GM21825 (cell line): ENCODE measurements around the gene PDIA6.

Experiments
- ATAC-seq: cut with Tn5 transposase; IDR thresholded peaks from one replicate; pipeline ENCODE4 v1.9.1; 2021; ENCODE audit warnings: mild to moderate bottlenecking, moderate library complexity; ENCODE audit not compliant: unreplicated experiment

The PDIA6 gene

DNA sequence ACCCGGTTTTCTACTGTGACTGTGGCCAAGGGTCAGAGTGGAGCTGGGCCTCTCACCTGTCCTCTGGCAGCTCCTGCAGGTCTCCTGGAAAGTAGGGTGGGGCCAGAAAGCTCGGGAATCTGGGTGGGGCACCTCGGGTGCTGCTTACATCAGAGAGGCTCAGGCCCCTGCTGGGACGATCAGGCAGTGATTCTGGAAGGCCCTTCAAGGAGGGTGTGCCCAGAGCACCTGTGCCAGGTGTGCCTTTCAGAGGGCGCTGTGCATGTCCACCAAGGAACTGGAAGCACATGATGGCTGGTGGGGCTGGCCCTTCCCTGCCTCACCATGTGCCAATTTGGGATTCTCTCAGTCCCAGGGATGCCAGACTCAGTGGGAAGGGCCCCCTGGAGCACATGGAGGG lies 47.1 kb downstream of the PDIA6 start:
- no peak for ATAC-seq

- no peak for ATAC-seq
Observed at GRCh38 chr2:10764896-10765295, 47.7 kb downstream of the PDIA6 start.

DNA sequence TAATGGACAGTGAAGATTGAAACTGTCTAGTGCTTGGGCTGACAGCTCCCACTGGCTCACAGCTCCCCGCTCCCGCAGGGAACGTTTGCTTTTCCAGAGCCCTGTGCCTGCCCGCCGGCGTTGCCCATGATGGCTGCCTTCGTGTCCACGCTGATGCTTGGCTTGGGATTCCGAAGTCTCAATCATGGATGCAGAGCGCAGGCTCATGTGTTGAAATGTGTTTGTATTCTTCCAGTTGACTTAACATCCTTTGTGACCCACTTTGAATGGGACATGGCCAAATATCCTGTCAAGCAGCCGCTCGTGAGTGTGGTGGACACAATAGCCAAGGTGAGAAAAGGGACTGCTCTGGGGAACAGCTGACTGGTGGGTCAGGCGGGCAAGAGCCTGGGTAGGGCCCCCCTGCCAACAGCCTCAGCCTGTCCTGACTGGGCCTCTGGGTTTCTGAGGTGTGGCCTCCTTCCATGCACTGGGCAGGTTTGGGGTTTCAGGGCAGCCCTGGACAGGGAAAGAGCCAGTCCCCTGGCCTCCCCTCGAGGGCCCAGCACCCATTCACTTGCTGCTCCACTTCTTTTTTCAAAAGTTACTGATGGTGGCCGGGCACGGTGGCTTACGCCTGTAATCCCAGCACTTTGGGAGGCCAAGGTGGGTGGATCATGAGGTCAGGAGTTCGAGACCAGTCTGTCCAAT lies 48.3 kb downstream of the PDIA6 start:
- ATAC-seq, result no peak

DNA sequence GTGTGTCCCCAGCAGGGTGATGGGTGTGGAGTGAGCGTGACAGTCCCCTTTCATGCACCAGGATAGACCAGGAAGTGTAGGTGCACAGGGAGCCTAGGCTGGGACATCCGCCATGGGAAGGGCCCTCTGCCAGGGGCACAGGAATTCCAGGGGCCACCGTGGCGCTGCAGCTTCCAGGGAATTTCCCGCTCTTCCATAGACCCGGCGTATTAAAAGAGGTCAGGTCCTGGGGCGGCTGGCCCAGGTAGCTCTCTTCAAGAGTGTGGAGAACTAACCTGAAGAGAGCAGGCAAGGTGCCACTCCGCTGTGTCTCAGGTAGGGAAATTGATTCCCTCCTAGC lies 49.2 kb downstream of the PDIA6 start:
- ATAC-seq, result no peak

- no peak for ATAC-seq
Observed at GRCh38 chr2:10762651-10763460, 49.7 kb downstream of the PDIA6 start.

DNA sequence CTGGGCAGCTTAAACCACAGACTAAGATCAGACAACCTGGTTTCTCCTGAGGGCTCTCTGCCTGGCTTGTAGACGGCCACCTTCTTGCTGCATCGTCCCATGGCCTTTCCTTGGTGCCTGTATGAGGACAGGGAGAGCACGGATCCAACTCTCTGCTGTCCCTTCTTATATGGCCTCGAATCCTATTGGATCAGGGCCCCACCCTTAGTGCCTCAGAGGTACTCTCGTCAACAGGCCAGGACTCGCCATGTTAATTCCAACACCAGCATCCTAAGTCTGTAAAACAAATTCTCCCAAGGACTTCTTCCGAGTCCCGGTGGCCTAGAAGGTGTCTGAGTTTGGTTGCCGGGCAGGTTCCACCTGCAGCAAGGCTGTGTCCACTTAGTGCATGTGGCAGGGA lies 51.0 kb downstream of the PDIA6 start:
- ATAC-seq, result no peak

DNA sequence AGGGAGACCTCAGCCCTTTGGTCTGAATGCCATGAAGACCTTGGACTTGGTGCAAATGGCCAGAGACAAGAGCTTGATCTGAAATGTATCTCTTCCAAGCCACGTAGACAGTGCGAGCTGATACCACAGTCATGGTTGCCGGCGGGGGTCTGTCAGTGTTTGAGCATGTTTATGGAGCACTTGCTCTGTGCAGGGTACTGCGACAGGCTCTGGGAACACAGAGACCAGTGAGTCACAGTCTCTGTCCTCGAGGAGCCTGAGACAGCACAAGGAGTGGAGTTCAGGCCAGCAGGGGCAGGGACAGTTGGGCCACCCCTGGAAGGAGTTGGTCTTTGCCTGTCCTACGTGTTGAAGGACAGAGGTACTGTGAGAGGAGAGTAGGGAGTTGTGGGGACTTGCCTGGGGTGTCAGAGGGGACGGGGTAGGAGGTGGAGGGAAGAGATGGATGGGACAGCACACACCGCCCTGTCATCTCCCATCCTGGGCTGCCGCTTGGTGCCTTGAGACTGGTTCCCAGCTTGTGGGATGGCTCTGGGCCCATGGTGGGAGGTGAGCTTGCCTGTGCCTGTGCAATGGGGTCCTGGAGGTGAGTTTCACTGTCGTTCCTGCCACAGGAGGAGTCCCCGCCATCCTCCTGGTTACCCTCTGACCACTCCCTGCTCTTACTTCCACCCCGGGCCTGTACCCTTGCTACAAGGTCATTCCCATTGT lies 51.6 kb downstream of the PDIA6 start:
- no peak for ATAC-seq

GRCh38 chr2:10759151-10759714 lies 53.4 kb downstream of the PDIA6 start:
- no peak for ATAC-seq

- no peak for ATAC-seq
Observed at GRCh38 chr2:10757814-10758286, 54.7 kb downstream of the PDIA6 start.

GRCh38 chr2:10755621-10756020 lies 57.0 kb downstream of the PDIA6 start:
- ATAC-seq, result no peak

GRCh38 chr2:10753876-10754275 lies 58.7 kb downstream of the PDIA6 start:
- ATAC-seq, result no peak

DNA sequence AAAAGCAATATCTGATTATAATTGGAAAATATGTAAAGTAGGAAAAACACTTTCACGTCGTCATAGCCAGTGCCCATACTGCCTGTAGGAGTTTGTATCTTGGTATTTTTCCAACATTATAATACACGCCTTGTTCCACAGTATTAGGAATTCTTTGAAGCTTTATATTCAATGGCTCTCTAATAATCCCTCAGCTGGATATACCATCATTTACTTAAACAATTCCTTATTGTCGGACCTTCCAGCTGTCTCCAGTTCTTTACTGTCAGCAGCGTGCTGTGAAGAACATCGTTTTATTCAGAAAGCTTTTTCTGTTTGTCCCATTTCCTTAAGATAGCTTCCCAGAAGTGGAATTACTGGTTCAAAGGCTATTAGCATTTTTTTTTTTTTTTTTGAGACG lies 59.4 kb downstream of the PDIA6 start:
- ATAC-seq, result no peak

DNA sequence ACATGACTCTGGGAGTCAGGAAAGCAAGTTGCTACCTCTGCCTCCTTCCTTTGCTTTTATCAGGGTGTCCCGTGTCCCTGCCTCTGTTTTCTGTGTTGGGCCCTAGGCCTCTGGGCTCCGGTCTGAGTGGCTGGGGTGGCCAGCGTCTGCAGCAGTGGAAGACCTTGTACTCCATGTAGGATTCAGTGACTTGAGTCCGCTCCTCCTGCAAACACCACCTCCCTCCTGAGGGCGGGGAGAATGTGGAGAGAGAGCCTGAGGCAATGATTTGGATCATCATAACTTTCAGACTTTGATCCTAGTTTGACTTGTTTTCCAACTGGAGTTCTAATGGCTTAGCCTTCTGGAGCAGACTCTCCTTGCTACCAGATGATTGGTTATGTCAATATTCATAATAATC lies 60.3 kb downstream of the PDIA6 start:
- ATAC-seq, result no peak

GRCh38 chr2:10750610-10751009 lies 62.0 kb downstream of the PDIA6 start:
- ATAC-seq, result no peak

DNA sequence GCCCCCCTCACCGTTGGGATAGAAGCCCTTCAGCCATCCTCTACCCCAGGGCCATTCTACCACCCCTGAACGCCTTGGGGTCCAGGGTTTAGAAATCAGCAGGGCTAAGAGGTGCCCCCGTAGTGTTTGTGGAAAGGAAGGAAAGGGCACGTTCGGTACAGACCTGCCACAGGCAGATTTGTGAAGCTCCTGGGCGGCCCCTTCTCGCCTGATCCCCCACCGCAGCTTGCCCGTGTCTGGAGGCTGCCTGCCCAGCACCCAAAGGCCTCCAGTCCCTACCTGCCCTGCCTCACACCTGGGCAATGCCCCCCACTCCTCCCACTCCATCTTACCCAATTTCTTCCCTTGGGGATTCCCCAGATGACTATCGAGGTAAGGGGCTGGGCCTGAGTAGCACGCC lies 69.9 kb downstream of the PDIA6 start:
- ATAC-seq, result no peak

GRCh38 chr2:10741139-10741538 lies 71.4 kb downstream of the PDIA6 start:
- no peak for ATAC-seq

DNA sequence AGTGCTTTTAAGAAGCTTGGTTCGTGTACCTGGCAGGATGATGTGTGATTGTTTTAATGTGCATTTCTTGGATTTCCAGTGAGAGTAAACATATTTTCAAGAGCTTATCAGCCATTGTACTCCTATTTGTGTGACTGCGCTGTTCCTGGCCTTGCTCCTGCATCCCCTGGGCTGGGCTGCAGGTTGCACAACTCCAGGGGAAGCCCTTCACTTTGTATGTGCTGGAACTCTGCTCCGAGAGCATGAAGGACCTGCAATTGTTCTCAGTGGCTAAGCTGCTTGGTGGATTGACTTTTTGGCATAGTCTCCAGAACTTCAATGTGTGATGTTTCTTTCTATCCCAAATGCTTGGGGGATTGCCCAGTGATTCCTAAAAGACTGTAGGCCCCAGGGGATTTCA lies 72.4 kb downstream of the PDIA6 start:
- ATAC-seq, result no peak

- no peak for ATAC-seq
Observed at GRCh38 chr2:10738192-10738591, 74.4 kb downstream of the PDIA6 start.

DNA sequence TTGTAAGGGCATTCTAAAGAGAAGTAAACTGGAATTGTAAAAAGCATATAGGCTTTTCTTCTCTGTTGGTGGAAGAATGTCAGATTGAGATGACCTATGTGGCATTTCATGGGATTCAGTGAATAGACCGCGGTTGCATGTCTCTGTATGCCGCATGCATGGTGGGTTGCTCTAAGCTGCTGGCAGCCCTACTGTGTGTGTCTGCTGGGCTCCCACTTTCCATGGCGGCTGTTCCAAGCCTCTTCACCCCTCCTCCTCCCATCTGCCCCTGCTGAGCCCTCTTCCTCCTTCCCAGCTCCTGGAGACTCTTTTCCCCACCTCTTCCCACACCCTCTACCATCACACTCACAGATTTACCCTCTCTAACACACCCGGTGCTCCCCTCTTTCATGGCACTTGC lies 78.6 kb downstream of the PDIA6 start:
- no peak for ATAC-seq

DNA sequence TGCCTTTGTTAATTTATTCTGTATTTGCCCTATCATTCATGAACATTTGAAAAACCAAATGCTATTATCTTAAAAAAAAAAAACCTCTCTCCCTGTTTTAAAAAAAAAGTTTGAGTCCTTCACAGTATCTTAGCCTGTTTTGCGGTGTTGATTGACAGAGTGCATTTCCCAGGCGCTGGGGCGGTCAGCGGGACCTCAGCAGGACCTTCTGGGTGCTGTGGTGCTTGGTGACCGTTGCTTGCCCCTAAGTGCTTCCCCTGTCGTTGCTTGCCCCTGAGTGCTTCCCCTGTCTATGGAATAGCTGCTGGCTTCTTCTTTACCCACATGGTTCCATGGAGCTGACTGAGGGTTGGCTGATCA lies 79.0 kb downstream of the PDIA6 start:
- no peak for ATAC-seq
